Lower lobe of right lung (tissue), 2 donors: Measurements from ENCODE around the gene NDE1. TPM values are rescaled to one million over a fixed set of nuclear protein-coding genes. Genes with fewer than 3 reads are reported as not detected.
"Not testable (repeated sequence)": the region's sequence is repeated elsewhere in the genome, so short reads cannot be mapped to it uniquely, and the experiment has no call there.

Experiments
- ATAC-seq, 2 donors: fragments of 200-7000 bp; cut with Tn5 transposase; one replicate each; pipeline ENCODE4 v1.9.1; 2020 to 2022; ENCODE audit warnings: mild to moderate bottlenecking in 2 of 2, moderate library complexity in 2 of 2
- DNase-seq: peaks from one replicate; pipeline ENCODE4 v3.0.0-alpha.2; 2020
- H3K27ac ChIP-seq: fragments of 200-600 bp; one replicate; pipeline ENCODE4 v1.8.0; 2022
- H3K27me3 ChIP-seq: fragments of 200-600 bp; one replicate; pipeline ENCODE4 v1.8.0; 2022; ENCODE audit warnings: low read depth
- H3K36me3 ChIP-seq: fragments of 200-600 bp; one replicate; pipeline ENCODE4 v1.8.0; 2022; ENCODE audit warnings: mild to moderate bottlenecking
- H3K4me1 ChIP-seq: fragments of 200-600 bp; one replicate; pipeline ENCODE4 v1.8.0; 2022
- H3K4me3 ChIP-seq: fragments of 200-600 bp; one replicate; pipeline ENCODE4 v1.8.0; 2022; ENCODE audit warnings: mild to moderate bottlenecking
- H3K9me3 ChIP-seq: fragments of 200-600 bp; one replicate; pipeline ENCODE4 v1.8.0; 2022
- intact Hi-C: fragments of 100-400 bp; cut with DNase I; formaldehyde crosslinking; loops from one replicate; pipeline ENCODE4 v1.11.0; 2022
- total RNA-seq: library from RNA; stranded (reverse); fragmentation: NEBNext Ultra II Directional; extraction: Animal tissue kit (Norgen Biotek cat#: 25700); gene quantifications from one replicate; pipeline ENCODE4 v1.2.1, GENCODE V29; 2021
- TF ChIP-seq, protein P1 (sequence below): fragments of 200-600 bp; IDR thresholded peaks from one replicate; pipeline ENCODE4 v1.8.0; 2022; ENCODE audit warnings: antibody characterized with exemption, mild to moderate bottlenecking
- donor health status: DM: no; HTN: yes; CAD: no; lungs with severe emphysema.

Gene NDE1
- total RNA-seq, 1 donor from 2014 or later: 35.3 TPM

DNA sequence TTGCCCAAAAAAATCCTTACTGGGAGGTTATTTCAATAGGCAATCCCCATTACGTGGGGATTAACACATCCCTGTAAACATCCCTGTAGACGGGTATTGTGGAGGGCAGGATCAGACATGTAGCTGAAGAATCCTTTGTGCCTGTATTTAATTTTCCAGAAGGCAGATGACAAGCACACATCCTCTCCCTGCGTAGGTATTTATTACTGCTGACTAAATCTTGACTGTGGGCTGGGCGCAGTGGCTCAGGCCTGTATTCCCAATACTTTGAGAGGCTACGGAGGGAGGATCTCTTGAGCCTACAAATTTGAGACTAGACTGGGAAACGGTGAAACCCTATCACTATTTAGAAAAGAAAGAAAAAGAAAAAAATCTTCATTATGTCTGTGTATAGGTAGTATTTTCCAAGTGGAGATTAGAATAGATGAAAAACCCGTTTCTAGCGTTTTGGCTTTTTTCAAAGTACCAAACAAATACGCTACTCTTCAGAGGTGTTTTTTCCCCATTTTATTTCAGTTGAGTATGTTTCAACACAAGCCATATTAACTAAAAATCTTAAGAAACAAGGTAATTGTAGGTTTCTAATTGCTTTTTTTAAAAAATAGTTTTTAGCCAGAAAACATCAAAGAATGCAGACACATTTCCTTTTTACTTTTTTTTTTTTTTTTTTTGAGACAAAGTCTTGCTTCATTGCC lies 5.6 kb upstream of the NDE1 start:
- TF ChIP-seq, protein P1, sequence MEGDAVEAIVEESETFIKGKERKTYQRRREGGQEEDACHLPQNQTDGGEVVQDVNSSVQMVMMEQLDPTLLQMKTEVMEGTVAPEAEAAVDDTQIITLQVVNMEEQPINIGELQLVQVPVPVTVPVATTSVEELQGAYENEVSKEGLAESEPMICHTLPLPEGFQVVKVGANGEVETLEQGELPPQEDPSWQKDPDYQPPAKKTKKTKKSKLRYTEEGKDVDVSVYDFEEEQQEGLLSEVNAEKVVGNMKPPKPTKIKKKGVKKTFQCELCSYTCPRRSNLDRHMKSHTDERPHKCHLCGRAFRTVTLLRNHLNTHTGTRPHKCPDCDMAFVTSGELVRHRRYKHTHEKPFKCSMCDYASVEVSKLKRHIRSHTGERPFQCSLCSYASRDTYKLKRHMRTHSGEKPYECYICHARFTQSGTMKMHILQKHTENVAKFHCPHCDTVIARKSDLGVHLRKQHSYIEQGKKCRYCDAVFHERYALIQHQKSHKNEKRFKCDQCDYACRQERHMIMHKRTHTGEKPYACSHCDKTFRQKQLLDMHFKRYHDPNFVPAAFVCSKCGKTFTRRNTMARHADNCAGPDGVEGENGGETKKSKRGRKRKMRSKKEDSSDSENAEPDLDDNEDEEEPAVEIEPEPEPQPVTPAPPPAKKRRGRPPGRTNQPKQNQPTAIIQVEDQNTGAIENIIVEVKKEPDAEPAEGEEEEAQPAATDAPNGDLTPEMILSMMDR: no peak
- Histone ChIP-seq H3K9me3 (no peaks in the 10 kb centered on the region), H3K27ac (no peak overlapping the region), H3K27me3 (no peaks in the 10 kb centered on the region), H3K4me3 (no peak overlapping the region), H3K4me1 (peaks cover 35% of the 10 kb centered on the region), H3K36me3 (peaks cover 1% of the 10 kb centered on the region)
- intact Hi-C loops: no loop called here
- DNase-seq: no peak
- ATAC-seq: no peak

DNA sequence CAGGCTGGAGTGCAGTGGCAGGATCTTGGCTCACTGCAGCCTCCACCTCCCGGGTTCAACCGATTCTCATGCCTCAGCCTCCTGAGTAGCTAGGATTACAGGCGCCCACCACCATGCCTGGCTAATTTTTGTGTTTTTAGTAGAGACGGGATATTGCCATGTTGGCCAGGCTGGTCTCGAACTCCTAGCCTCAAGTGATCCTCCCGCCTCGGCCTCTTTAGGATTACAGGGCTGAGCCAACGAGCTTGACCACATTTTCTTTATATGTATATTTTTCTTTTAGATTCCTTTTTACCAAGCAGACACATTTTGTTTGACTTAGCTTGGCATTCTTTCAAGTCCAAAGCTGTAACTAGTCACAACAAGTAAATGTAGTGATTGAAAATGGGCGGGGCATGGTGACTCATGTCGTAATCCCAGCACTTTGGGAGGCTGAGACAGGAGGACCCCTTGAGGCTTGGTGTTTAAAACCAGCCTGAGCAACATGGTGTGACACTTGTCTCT lies 5.0 kb upstream of the NDE1 start:
- H3K27ac ChIP-seq, H3K27me3 ChIP-seq, ATAC-seq, H3K36me3 ChIP-seq, H3K4me3 ChIP-seq, H3K9me3 ChIP-seq, DNase-seq, intact Hi-C loops: not testable (repeated sequence)
- peaks cover 36% of the 10 kb centered on the region for H3K4me1 ChIP-seq

DNA sequence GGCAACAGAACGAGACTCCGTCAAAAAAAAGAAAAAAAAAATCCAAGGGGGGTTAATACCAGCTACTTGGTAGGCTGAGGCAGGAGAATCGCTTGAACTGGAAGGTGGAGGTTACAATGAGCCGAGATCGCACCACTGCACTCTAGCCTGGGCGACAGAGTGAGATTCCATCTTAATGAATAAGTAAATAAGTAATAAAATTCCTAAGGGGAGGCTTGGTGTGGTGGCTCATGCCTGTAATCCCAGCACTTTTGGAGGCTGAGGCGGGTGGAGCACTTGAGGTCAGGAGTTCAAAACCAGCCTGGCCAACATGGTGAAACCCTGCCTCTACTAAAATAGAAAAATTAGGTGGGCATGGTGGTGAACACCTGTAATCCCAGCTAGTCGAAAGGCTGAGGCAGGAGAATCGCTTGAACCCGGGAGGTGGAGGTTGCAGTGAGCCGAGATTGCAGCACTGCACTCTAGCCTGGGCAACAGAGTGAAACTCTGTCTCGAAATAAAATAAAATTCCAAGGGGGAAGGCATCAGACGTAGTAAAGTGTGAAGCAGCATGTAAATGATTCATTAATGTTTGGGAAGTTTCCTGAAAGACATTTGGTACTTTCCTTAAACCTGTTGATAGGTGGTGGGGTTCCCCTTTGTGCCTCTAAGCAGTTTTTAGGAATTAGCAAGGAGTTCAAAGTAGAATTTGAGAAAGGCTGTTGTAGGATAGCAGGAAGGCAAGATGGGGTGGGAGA lies 3.3 kb upstream of the NDE1 start:
- intact Hi-C loops: not testable (repeated sequence)

DNA sequence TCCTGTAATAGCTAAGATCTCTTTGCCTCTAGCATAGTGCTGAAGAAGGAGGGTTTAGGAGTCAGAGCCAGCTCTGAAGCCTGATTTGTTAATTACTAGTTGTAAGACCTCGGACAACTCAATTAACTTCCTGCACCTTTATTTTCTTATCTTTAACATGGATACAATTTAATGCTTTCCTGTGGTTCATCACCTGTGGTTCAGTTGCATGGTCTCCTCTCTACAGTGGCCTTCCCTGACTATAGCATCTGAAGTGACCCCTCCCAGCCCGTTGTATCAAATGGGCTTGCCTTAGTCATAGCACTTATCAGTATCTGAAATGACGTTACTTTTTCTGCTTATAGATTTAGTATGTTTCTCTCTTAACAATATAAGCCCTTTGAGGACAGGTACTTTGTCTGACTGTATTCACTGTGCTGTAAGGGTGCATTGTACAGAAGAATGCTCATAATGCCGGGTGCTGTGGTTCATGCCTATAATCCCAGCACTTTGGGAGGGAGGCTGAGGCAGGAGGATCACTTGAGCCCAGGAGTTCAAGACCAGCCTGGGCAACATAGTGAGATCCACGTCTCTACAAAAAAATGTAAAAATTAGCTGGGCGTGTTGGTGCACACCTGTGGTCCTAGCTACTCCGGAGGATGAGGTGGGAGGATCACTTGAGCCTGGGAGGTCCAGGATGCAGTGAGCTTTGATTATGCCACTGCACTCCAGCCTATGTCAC lies 2.6 kb upstream of the NDE1 start:
- peaks cover 21% of the 10 kb centered on the region for H3K4me1 ChIP-seq
- no peak overlapping the region for H3K27ac ChIP-seq
- DNase-seq (no peak), ATAC-seq (no peak)
- no peaks in the 10 kb centered on the region for H3K27me3 ChIP-seq
- no peak overlapping the region for H3K4me3 ChIP-seq
- intact Hi-C loops: no loop called here
- TF ChIP-seq, protein P1: no peak
- H3K36me3 ChIP-seq: no peaks in the 10 kb centered on the region
- H3K9me3 ChIP-seq: no peaks in the 10 kb centered on the region

More for the DNA sequence above, 3.3 kb upstream of the NDE1 start:
- H3K9me3 ChIP-seq, H3K27me3 ChIP-seq, H3K27ac ChIP-seq, DNase-seq, H3K36me3 ChIP-seq, ATAC-seq, H3K4me3 ChIP-seq: not testable (repeated sequence)
- peaks cover 27% of the 10 kb centered on the region for H3K4me1 ChIP-seq

DNA sequence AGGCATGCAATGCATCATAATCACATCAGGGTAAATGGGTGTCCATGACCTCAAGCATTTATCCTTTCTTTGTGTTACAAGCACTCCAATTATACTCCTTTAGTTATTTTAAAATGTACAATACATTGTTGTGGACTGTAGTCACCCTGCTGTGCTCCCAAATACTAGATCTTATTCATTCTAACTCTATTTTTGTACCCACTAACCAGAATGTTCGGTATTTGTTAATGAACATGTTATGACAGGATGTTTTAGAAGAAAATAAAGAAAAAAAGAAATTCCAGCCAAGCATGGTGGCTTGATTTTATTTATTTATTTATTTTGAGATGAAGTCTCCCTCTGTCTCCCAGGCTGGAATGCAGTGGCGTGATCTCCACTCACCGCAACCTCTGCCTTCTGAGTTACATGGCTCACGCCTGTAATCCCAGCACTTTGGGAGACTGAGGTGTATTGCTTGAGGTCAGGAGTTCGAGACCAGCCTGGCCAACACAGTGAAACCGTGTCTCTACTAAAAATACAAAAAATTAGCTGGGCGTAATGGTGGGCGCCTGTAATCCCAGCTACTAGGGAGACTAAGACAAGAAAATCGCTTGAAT lies 1.8 kb upstream of the NDE1 start:
- H3K27me3 ChIP-seq: no peaks in the 10 kb centered on the region
- no peak for DNase-seq
- no peak overlapping the region for H3K4me3 ChIP-seq
- H3K4me1 ChIP-seq: peaks cover 27% of the 10 kb centered on the region
- TF ChIP-seq, protein P1: no peak
- no peaks in the 10 kb centered on the region for H3K9me3 ChIP-seq
- no peaks in the 10 kb centered on the region for H3K36me3 ChIP-seq
- intact Hi-C loops: no loop called here
- no peak overlapping the region for H3K27ac ChIP-seq
- ATAC-seq: no peak

DNA sequence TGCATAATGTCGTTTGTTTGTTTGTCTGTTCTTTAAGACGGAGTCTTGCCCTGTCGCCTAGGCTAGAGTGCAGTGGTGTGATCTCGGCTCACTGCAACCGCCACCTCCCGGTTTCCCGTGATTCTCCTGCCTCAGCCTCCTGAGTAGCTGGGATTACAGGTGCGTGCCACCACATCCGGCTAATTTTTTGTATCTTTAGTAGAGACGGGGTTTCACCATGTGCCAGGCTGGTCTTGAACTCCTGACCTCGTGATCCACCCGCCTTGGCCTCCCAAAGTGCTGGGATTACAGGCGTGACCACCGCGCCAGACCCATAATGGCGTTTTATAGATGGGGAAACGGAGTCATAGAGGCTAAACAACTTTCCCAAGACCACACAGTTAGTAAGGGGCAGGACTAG lies 734 bp upstream of the NDE1 start:
- H3K36me3 ChIP-seq, intact Hi-C loops, H3K27me3 ChIP-seq, ATAC-seq, H3K9me3 ChIP-seq, DNase-seq: not testable (repeated sequence)
- Histone ChIP-seq H3K27ac (peak overlapping the region; percentile 95), H3K4me3 (peak overlapping the region; percentile 97), H3K4me1 (peaks cover 30% of the 10 kb centered on the region)
